Fibroblast of lung (primary cell): ENCODE data around the gene JARID2. TPM values are rescaled to one million over a fixed set of nuclear protein-coding genes. Genes with fewer than 3 reads are reported as not detected.

ENCODE experiments used
- DNase-seq, 2 donors: peaks; one replicate each; pipeline versions ENCODE4 v3.0.0 to v3.0.0-alpha.2; 2010; ENCODE audit warnings: low read depth in 2 of 2
- H2AFZ ChIP-seq: 2 replicates; pipeline ENCODE4 v1.5.1; 2012; ENCODE audit warnings: low read length, control low read depth, inconsistent platforms
- H3K27ac ChIP-seq: 2 replicates; pipeline ENCODE4 v1.5.1; 2011; ENCODE audit warnings: low read length, control low read depth; ENCODE audit not compliant: insufficient read depth
- H3K27me3 ChIP-seq: 2 replicates; pipeline ENCODE4 v1.5.1; 2011; ENCODE audit warnings: mild to moderate bottlenecking, low read length; ENCODE audit not compliant: control insufficient read depth, insufficient read depth
- H3K36me3 ChIP-seq: 2 replicates; pipeline ENCODE4 v1.5.1; 2011; ENCODE audit warnings: low read length; ENCODE audit not compliant: control insufficient read depth, insufficient read depth
- H3K4me1 ChIP-seq: 2 replicates; pipeline ENCODE4 v1.5.1; 2011; ENCODE audit warnings: low read length; ENCODE audit not compliant: control insufficient read depth, insufficient read depth; ENCODE audit errors: extremely low read depth
- H3K4me2 ChIP-seq: 2 replicates; pipeline ENCODE4 v1.5.1; 2011; ENCODE audit warnings: low read length, control low read depth; ENCODE audit not compliant: insufficient read depth; ENCODE audit errors: extremely low read depth
- H3K4me3 ChIP-seq, 4 experiments: fragments of 200-600 bp in 1 of 4; sonication (generic) in 1 of 4; replicated peaks in 1 of 4; 2 replicates each; pipeline ENCODE4 v1.5.1; 2011 to 2016; ENCODE audit warnings: low read length in 4 of 4, low read depth in 3 of 4, mild to moderate bottlenecking in 3 of 4, control low read depth in 2 of 4, inconsistent platforms in 1 of 4, mixed read lengths in 1 of 4; ENCODE audit not compliant: insufficient read depth in 1 of 4; ENCODE audit errors: control extremely low read depth in 1 of 4
- H3K79me2 ChIP-seq: 2 replicates; pipeline ENCODE4 v1.5.1; 2012; ENCODE audit warnings: mild to moderate bottlenecking, low read length, inconsistent platforms; ENCODE audit not compliant: control insufficient read depth, insufficient read depth
- H3K9ac ChIP-seq: 2 replicates; pipeline ENCODE4 v1.5.1; 2011; ENCODE audit warnings: mild to moderate bottlenecking, low read length, control low read depth; ENCODE audit not compliant: insufficient read depth
- H3K9me3 ChIP-seq: 2 replicates; pipeline ENCODE4 v1.5.1; 2012; ENCODE audit warnings: low read depth, low read length; ENCODE audit not compliant: control insufficient read depth, insufficient read depth
- H4K20me1 ChIP-seq: 2 replicates; pipeline ENCODE4 v1.5.1; 2011; ENCODE audit warnings: low read length; ENCODE audit not compliant: control insufficient read depth, insufficient read depth; ENCODE audit errors: extremely low read depth
- CTCF ChIP-seq, 2 donors: IDR thresholded peaks in 1 of 2; conservative IDR thresholded peaks in 1 of 2; 1 replicate in 1 of 2; 2 replicates in 1 of 2; pipeline ENCODE4 v1.5.1; 2011 to 2012; ENCODE audit warnings: low read length in 2 of 2, control low read depth in 1 of 2, inconsistent platforms in 1 of 2, low read depth in 1 of 2, mild to moderate bottlenecking in 1 of 2
- EZH2 ChIP-seq: IDR thresholded peaks from 2 replicates; pipeline ENCODE4 v1.5.1; 2012; ENCODE audit warnings: low read length, control low read depth, mild to moderate bottlenecking; ENCODE audit errors: missing control alignments
- polyA plus RNA-seq, 2 donors: library from polyadenylated mRNA; depleted of rRNA in 1 of 2; stranded (reverse) in 1 of 2; unstranded in 1 of 2; fragments of >200 nt; gene quantifications; 2 replicates each; pipeline ENCODE4 v1.2.1, GENCODE V29; 2011 to 2012; ENCODE audit warnings: missing spikeins in 1 of 2
- total RNA-seq: library from RNA; depleted of rRNA; stranded (reverse); fragments of >200 nt; gene quantifications from 2 replicates; pipeline ENCODE4 v1.2.1, GENCODE V29; 2014

JARID2 gene
- total and polyA plus RNA-seq, 2 donors (not counting 1 experiment from before 2014, with no cell fraction given) = 5.0 to 8.2 TPM

- no peak overlapping the region for H3K27ac ChIP-seq
- no peak for DNase-seq
- peaks cover 2% of the 10 kb centered on the region for H4K20me1 ChIP-seq
- no peaks in the 10 kb centered on the region for H3K36me3 ChIP-seq
- H3K4me2 ChIP-seq = no peak overlapping the region
- peaks cover 5% of the 10 kb centered on the region for H3K79me2 ChIP-seq
- H3K4me1 ChIP-seq = no peaks in the 10 kb centered on the region
- no peaks in the 10 kb centered on the region for H3K9me3 ChIP-seq
- no peak overlapping the region for H3K9ac ChIP-seq
- H3K4me3 ChIP-seq = no peak overlapping the region
- H2AFZ ChIP-seq = no peak overlapping the region
- no peaks in the 10 kb centered on the region for H3K27me3 ChIP-seq
- no peak for TF ChIP-seq EZH2
- no peak for TF ChIP-seq CTCF (conservative IDR thresholded peaks at IDR 0.05 in 1 of 2, IDR thresholded peaks at IDR 0.05 in 1 of 2; ENCODE audit: low read depth in 1 of 2, low read length in 2 of 2)
These were observed 133.0 kb downstream of the JARID2 start for GRCh38 chr6:15378866-15379265.

- TF ChIP-seq CTCF (conservative IDR thresholded peaks at IDR 0.05 in 1 of 2, IDR thresholded peaks at IDR 0.05 in 1 of 2; ENCODE audit: low read depth in 1 of 2, low read length in 2 of 2) (no peak), EZH2 (no peak)
These were observed 134.5 kb downstream of the JARID2 start for GRCh38 chr6:15380351-15380750.

GRCh38 chr6:15382089-15382488, 136.2 kb downstream of the JARID2 start:
- no peak overlapping the region for H2AFZ ChIP-seq
- no peaks in the 10 kb centered on the region for H3K27me3 ChIP-seq
- H4K20me1 ChIP-seq = peaks cover 2% of the 10 kb centered on the region
- H3K4me1 ChIP-seq = no peaks in the 10 kb centered on the region
- TF ChIP-seq CTCF (conservative IDR thresholded peaks at IDR 0.05 in 1 of 2, IDR thresholded peaks at IDR 0.05 in 1 of 2; ENCODE audit: low read depth in 1 of 2, low read length in 2 of 2) = no peak
- no peak for TF ChIP-seq EZH2
- no peak overlapping the region for H3K4me2 ChIP-seq
- H3K4me3 ChIP-seq = no peak overlapping the region
- H3K27ac ChIP-seq = no peak overlapping the region
- H3K79me2 ChIP-seq = peaks cover 6% of the 10 kb centered on the region
- no peaks in the 10 kb centered on the region for H3K9me3 ChIP-seq
- H3K36me3 ChIP-seq = no peaks in the 10 kb centered on the region
- DNase-seq = no peak
- no peak overlapping the region for H3K9ac ChIP-seq

More at GRCh38 chr6:15380351-15380750, 134.5 kb downstream of the JARID2 start:
- Histone ChIP-seq H3K9ac (no peak overlapping the region), H4K20me1 (peaks cover 2% of the 10 kb centered on the region), H3K9me3 (no peaks in the 10 kb centered on the region), H3K4me1 (no peaks in the 10 kb centered on the region), H3K4me2 (no peak overlapping the region), H3K36me3 (no peaks in the 10 kb centered on the region), H3K4me3 (no peak overlapping the region), H3K79me2 (peaks cover 5% of the 10 kb centered on the region), H3K27ac (no peak overlapping the region), H3K27me3 (no peaks in the 10 kb centered on the region), H2AFZ (no peak overlapping the region)
- DNase-seq = no peak
